Measurements from ENCODE around the gene PHACTR3. TPM values are rescaled to one million over a fixed set of nuclear protein-coding genes. Genes with fewer than 3 reads are reported as not detected.

The PHACTR3 gene
- total and polyA plus RNA-seq, 2 donors (not counting 3 experiments of a cell fraction or from before 2014, with no cell fraction given): not detected

DNA sequence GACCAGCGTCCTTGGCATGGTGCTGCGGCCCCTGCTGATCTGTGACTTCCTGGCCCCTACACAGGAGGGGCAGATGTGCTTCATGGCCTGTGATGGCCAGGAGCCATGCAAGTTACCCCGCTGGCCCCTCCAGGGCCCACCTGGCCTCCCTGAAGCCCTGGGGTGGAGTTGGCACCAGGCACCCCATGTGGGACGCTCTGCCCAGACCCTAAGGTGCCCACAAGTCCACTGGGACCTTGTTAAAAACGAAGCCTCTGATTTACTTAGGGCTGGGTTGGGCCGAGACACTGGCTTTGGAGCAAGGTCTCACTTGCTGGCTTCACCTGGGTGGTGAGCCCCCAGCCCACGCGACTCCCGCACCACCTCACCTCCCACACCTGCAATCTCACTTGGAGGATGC lies 139.0 kb downstream of the PHACTR3 start:
- H3K4me1 ChIP-seq (ENCODE audit: control insufficient read depth, extremely low read depth, insufficient read depth, low read length): no peaks in the 10 kb centered on the region
- TF ChIP-seq MYC (IDR thresholded peaks at IDR 0.05; ENCODE audit: low read depth, low read length): no peak
- no peak for TF ChIP-seq POLR2AphosphoS5 (IDR thresholded peaks at IDR 0.05; ENCODE audit: insufficient read depth, low read depth, low read length)
- TF ChIP-seq, protein P1, sequence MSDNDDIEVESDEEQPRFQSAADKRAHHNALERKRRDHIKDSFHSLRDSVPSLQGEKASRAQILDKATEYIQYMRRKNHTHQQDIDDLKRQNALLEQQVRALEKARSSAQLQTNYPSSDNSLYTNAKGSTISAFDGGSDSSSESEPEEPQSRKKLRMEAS (IDR thresholded peaks at IDR 0.05; ENCODE audit: insufficient read depth, insufficient read length): no peak
- no peak for TF ChIP-seq EZH2 (IDR thresholded peaks at IDR 0.05; ENCODE audit: borderline replicate concordance, low read depth, low read length, severe bottlenecking)
- no peak for TF ChIP-seq JUN (IDR thresholded peaks at IDR 0.05; ENCODE audit: borderline replicate concordance, insufficient read depth, insufficient read length, low read depth)
- TF ChIP-seq FOS (IDR thresholded peaks at IDR 0.05; ENCODE audit: borderline replicate concordance, insufficient read depth, low read length): no peak
- TF ChIP-seq, protein P2, sequence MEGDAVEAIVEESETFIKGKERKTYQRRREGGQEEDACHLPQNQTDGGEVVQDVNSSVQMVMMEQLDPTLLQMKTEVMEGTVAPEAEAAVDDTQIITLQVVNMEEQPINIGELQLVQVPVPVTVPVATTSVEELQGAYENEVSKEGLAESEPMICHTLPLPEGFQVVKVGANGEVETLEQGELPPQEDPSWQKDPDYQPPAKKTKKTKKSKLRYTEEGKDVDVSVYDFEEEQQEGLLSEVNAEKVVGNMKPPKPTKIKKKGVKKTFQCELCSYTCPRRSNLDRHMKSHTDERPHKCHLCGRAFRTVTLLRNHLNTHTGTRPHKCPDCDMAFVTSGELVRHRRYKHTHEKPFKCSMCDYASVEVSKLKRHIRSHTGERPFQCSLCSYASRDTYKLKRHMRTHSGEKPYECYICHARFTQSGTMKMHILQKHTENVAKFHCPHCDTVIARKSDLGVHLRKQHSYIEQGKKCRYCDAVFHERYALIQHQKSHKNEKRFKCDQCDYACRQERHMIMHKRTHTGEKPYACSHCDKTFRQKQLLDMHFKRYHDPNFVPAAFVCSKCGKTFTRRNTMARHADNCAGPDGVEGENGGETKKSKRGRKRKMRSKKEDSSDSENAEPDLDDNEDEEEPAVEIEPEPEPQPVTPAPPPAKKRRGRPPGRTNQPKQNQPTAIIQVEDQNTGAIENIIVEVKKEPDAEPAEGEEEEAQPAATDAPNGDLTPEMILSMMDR (IDR thresholded peaks at IDR 0.05; ENCODE audit: extremely low read depth in 1 of 2, insufficient read depth in 1 of 2, low read depth in 1 of 2, low read length in 2 of 2): no peak
- no peak for TF ChIP-seq POLR2A (IDR thresholded peaks at IDR 0.05; ENCODE audit: low read depth, low read length)
- no peak for TF ChIP-seq GATA2 (IDR thresholded peaks at IDR 0.05; ENCODE audit: insufficient read depth, insufficient read length, low read depth, low read length)
- ChIA-PET POLR2A (no interaction called here), CTCF (no interaction called here)
- no peak overlapping the region for H3K4me2 ChIP-seq (ENCODE audit: insufficient read depth, low read length)
- no TSS peak for BruUV-seq (replicated peaks)
- FAIRE-seq: no peak
- H3K9ac ChIP-seq (replicated peaks; ENCODE audit: extremely low read depth, insufficient read depth, low read length): no peak overlapping the region
- H3K9me1 ChIP-seq (replicated peaks; ENCODE audit: control insufficient read depth, extremely low read depth, insufficient read depth, low read length): no peaks in the 10 kb centered on the region
- dilution Hi-C loops (cut with MboI; ENCODE audit: extremely low pct_ligation_motif_present, low sequenced_read_pairs): no loop called here
- no peaks in the 10 kb centered on the region for H3K27me3 ChIP-seq (ENCODE audit: control insufficient read depth in 2 of 2, insufficient read depth in 2 of 2, low read length in 2 of 2)
- intact Hi-C loops (cut with micrococcal nuclease): no loop called here
- H3K36me3 ChIP-seq (ENCODE audit: control insufficient read depth in 2 of 2, extremely low read depth in 1 of 2, insufficient read depth in 2 of 2, low read length in 2 of 2): no peaks in the 10 kb centered on the region
- no peaks in the 10 kb centered on the region for H3K9me3 ChIP-seq (replicated peaks; ENCODE audit: control insufficient read depth, insufficient read depth, low read length)
- no peak for DNase-seq (ENCODE audit: low read depth, low spot score)
- no peaks in the 10 kb centered on the region for H4K20me1 ChIP-seq (replicated peaks; ENCODE audit: control insufficient read depth, extremely low read depth, insufficient read depth, low read length)
- no peaks in the 10 kb centered on the region for H3K79me2 ChIP-seq (ENCODE audit: control insufficient read depth, insufficient read depth, low read length)
- no peak overlapping the region for H3K4me3 ChIP-seq (replicated peaks in 1 of 3; ENCODE audit: insufficient read depth in 1 of 3, low read depth in 1 of 3, low read length in 3 of 3)
- no peak overlapping the region for H3K27ac ChIP-seq (ENCODE audit: insufficient read depth, low read depth, low read length)
- H2AFZ ChIP-seq (ENCODE audit: low read depth, low read length): no peak overlapping the region
